ENCODE results near the gene METTL13. TPM values are rescaled to one million over a fixed set of nuclear protein-coding genes. Genes with fewer than 3 reads are reported as not detected.
A peak's percentile ranks its signal among the peaks of the same experiment; 100 is the strongest.

The METTL13 gene
- total RNA-seq, 1 experiment from 2014 or later, result 115 TPM

DNA sequence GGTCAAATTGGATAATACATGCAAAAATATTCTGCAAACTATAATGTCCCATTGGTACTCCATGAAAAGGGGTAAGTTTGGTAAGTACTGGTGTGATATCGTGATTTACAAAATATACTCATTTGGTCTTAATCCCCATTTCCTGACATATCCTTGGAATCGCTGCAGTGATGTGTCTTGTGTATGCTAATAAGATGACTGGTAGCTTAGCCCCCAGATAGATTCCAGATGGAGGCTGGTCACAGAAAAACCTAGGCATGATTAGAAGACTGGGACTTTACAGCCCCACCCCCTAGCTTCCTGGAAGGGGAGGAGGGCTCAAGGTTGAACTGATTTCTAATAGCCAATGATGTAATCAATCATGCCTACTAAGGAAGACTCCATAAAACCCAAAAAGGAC is 42.5 kb upstream of the METTL13 start:
- 0 out of 2 replicates have a peak overlapping the region, but pooled peaks have one; percentile 78 for H3K4me2 ChIP-seq (ENCODE audit: low read length)
- no peak for ATAC-seq
- no peak overlapping the region for H3K27ac ChIP-seq (ENCODE audit: low read length)
- CTCF ChIA-PET, result no interaction called here
- POLR2A ChIA-PET (ENCODE audit: unreplicated experiment), result no interaction called here
- H3K9ac ChIP-seq (ENCODE audit: low read length), result no peak overlapping the region
- peaks cover 37% of the 10 kb centered on the region for H3K4me1 ChIP-seq (ENCODE audit: insufficient read depth, low read length)
- H2AFZ ChIP-seq (ENCODE audit: low read length), result no peak overlapping the region
- BruUV-seq (replicated peaks), result no TSS peak
- DNase-seq, result no peak
- intact Hi-C loops (cut with micrococcal nuclease), result no loop called here
- no peaks in the 10 kb centered on the region for H3K9me3 ChIP-seq (ENCODE audit: low read length)
- H3K4me3 ChIP-seq (ENCODE audit: low read length), result no peak overlapping the region
- H3K27me3 ChIP-seq (ENCODE audit: low read length), result no peaks in the 10 kb centered on the region
- H3K9me2 ChIP-seq (replicated peaks; ENCODE audit: low read length), result no peaks in the 10 kb centered on the region
- H3F3A ChIP-seq (ENCODE audit: low read length, unreplicated experiment), result peaks cover 10% of the 10 kb centered on the region
- TF ChIP-seq EZH2 (IDR thresholded peaks at IDR 0.05; ENCODE audit: low read length, unreplicated experiment) (no peak), CTCF (conservative IDR thresholded peaks at IDR 0.05; ENCODE audit: low read depth, low read length) (no peak), EZH2phosphoT487 (IDR thresholded peaks at IDR 0.05; ENCODE audit: borderline replicate concordance, low read length) (no peak)
- H3K79me2 ChIP-seq (ENCODE audit: low read length), result peaks cover 29% of the 10 kb centered on the region
- no peaks in the 10 kb centered on the region for H4K20me1 ChIP-seq (ENCODE audit: low read length)
- H3K36me3 ChIP-seq (ENCODE audit: low read depth, low read length), result peaks cover 12% of the 10 kb centered on the region; the same call in 1 of the 2 replicates

- Histone ChIP-seq H3K4me2 (ENCODE audit: low read length) (peak overlapping the region; percentile 78), H3K27me3 (ENCODE audit: low read length) (no peaks in the 10 kb centered on the region), H3K36me3 (ENCODE audit: low read depth, low read length) (peaks cover 12% of the 10 kb centered on the region; the same call in 1 of the 2 replicates), H3K9me2 (replicated peaks; ENCODE audit: low read length) (no peaks in the 10 kb centered on the region), H3K9me3 (ENCODE audit: low read length) (no peaks in the 10 kb centered on the region), H3K4me1 (ENCODE audit: insufficient read depth, low read length) (peaks cover 40% of the 10 kb centered on the region), H2AFZ (ENCODE audit: low read length) (no peak overlapping the region), H4K20me1 (ENCODE audit: low read length) (no peaks in the 10 kb centered on the region), H3K9ac (ENCODE audit: low read length) (no peak overlapping the region), H3K79me2 (ENCODE audit: low read length) (peaks cover 29% of the 10 kb centered on the region), H3F3A (ENCODE audit: low read length, unreplicated experiment) (peaks cover 10% of the 10 kb centered on the region), H3K4me3 (ENCODE audit: low read length) (peak overlapping the region; percentile 75; the same call in 1 of the 2 replicates), H3K27ac (ENCODE audit: low read length) (no peak overlapping the region)
- intact Hi-C loops (cut with micrococcal nuclease), result no loop called here
- ChIA-PET POLR2A (ENCODE audit: unreplicated experiment) (interaction anchor here (0.6 to 0.7 kb wide), 2 partner anchors 11 to 426 kb away, joined by 3 to 5 read pairs; partner anchors contain the start of gene FMO4), CTCF (interaction anchor here (0.5 to 2.4 kb wide), 5 partner anchors 61 to 95 kb away, joined by 3 to 10 read pairs (median 4); no protein-coding TSS in a partner anchor)
- DNase-seq (peak; percentile 69), ATAC-seq (no peak)
- TF ChIP-seq EZH2 (IDR thresholded peaks at IDR 0.05; ENCODE audit: low read length, unreplicated experiment) (no peak), CTCF (conservative IDR thresholded peaks at IDR 0.05; ENCODE audit: low read depth, low read length) (no peak), EZH2phosphoT487 (IDR thresholded peaks at IDR 0.05; ENCODE audit: borderline replicate concordance, low read length) (no peak)
- BruUV-seq (replicated peaks), result no TSS peak
Measured at GRCh38 chr1:171739656-171740055, 41.8 kb upstream of the METTL13 start.

GRCh38 chr1:171740356-171740863 is 41.0 kb upstream of the METTL13 start:
- H3K27ac ChIP-seq (ENCODE audit: low read length), result no peak overlapping the region
- no peaks in the 10 kb centered on the region for H3K9me3 ChIP-seq (ENCODE audit: low read length)
- H3K9ac ChIP-seq (ENCODE audit: low read length), result no peak overlapping the region
- CTCF ChIA-PET, result interaction anchor here (0.7 to 2.4 kb wide), 4 partner anchors 25 to 659 kb away, joined by 3 to 10 read pairs (median 6); partner anchors contain the start of gene METTL13
- peak overlapping the region; percentile 75 for H3K4me3 ChIP-seq (ENCODE audit: low read length)
- peak; percentile 31 for DNase-seq
- POLR2A ChIA-PET (ENCODE audit: unreplicated experiment), result no interaction called here
- H3K9me2 ChIP-seq (replicated peaks; ENCODE audit: low read length), result no peaks in the 10 kb centered on the region
- no peaks in the 10 kb centered on the region for H3K27me3 ChIP-seq (ENCODE audit: low read length)
- H3F3A ChIP-seq (ENCODE audit: low read length, unreplicated experiment), result peaks cover 10% of the 10 kb centered on the region
- BruUV-seq (replicated peaks), result no TSS peak
- H3K79me2 ChIP-seq (ENCODE audit: low read length), result peaks cover 29% of the 10 kb centered on the region
- H3K4me2 ChIP-seq (ENCODE audit: low read length), result peak overlapping the region; percentile 78
- TF ChIP-seq CTCF (conservative IDR thresholded peaks at IDR 0.05; ENCODE audit: low read depth, low read length) (no peak), EZH2phosphoT487 (IDR thresholded peaks at IDR 0.05; ENCODE audit: borderline replicate concordance, low read length) (no peak), EZH2 (IDR thresholded peaks at IDR 0.05; ENCODE audit: low read length, unreplicated experiment) (no peak)
- peaks cover 12% of the 10 kb centered on the region; the same call in 1 of the 2 replicates for H3K36me3 ChIP-seq (ENCODE audit: low read depth, low read length)
- peak overlapping the region; percentile 95; the same call in 1 of the 2 replicates for H2AFZ ChIP-seq (ENCODE audit: low read length)
- intact Hi-C loops (cut with micrococcal nuclease), result no loop called here
- peaks cover 40% of the 10 kb centered on the region for H3K4me1 ChIP-seq (ENCODE audit: insufficient read depth, low read length)
- no peaks in the 10 kb centered on the region for H4K20me1 ChIP-seq (ENCODE audit: low read length)
- no peak for ATAC-seq
